ENCODE results near the gene FOSB.

DNA sequence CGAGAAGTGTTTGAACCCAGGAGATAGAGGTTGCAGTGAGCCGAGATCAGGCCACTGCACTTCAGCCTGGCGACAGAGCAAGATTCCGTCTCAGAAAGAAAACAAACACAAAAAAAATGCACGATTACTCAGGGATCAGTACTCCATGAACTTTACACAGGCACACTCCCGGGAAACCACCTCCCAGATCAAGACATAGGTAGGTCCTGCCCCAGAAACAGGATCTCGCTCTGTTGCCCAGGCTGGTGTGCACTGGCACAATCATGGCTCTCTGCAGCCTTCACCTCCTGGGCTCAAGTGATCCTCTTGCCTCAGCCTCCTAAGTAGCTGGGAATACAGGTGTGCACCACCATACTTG, 50.7 kb downstream of the FOSB start:
- TF ChIP-seq, protein P1, sequence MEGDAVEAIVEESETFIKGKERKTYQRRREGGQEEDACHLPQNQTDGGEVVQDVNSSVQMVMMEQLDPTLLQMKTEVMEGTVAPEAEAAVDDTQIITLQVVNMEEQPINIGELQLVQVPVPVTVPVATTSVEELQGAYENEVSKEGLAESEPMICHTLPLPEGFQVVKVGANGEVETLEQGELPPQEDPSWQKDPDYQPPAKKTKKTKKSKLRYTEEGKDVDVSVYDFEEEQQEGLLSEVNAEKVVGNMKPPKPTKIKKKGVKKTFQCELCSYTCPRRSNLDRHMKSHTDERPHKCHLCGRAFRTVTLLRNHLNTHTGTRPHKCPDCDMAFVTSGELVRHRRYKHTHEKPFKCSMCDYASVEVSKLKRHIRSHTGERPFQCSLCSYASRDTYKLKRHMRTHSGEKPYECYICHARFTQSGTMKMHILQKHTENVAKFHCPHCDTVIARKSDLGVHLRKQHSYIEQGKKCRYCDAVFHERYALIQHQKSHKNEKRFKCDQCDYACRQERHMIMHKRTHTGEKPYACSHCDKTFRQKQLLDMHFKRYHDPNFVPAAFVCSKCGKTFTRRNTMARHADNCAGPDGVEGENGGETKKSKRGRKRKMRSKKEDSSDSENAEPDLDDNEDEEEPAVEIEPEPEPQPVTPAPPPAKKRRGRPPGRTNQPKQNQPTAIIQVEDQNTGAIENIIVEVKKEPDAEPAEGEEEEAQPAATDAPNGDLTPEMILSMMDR (IDR thresholded peaks at IDR 0.05; ENCODE audit: extremely low read depth in 1 of 2, insufficient read depth in 1 of 2, low read depth in 1 of 2, low read length in 2 of 2), result no peak
- TF ChIP-seq FOS (IDR thresholded peaks at IDR 0.05; ENCODE audit: borderline replicate concordance, insufficient read depth, low read length) (no peak), MYC (IDR thresholded peaks at IDR 0.05; ENCODE audit: low read depth, low read length) (no peak)

Measured in endothelial cell of umbilical vein (primary cell).